C4-2B (cell line): Measurements from ENCODE around the gene DIRAS1.

ENCODE experiments used
- ZFX ChIP-seq: fragments of 450-650 bp; IDR thresholded peaks from 2 replicates; pipeline ENCODE4 v1.6.1; 2017
- TF ChIP-seq, protein P1 (sequence below): fragments of 450-650 bp; conservative IDR thresholded peaks from 2 replicates; pipeline ENCODE4 v1.5.1; 2017; ENCODE audit warnings: mild to moderate bottlenecking

DNA sequence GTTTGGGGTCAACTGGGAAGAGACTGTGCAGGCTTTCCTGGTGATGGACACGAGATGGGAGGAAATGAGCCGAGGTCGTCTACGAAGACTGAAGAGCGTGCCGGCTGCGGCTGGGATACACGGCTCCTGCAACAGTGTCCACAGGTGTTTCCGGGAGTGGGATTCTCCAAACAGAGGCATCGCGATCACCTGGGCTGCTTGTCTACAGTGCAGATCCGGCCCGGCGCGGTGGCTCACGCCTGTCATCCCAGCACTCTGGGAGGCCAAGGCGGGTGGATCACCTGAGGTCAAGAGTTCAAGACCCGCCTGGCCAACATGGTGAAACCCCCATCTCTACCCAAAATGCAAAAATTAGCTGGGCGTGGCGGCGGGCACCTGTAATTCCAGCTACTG is 30.3 kb upstream of the DIRAS1 start:
- TF ChIP-seq, protein P1, sequence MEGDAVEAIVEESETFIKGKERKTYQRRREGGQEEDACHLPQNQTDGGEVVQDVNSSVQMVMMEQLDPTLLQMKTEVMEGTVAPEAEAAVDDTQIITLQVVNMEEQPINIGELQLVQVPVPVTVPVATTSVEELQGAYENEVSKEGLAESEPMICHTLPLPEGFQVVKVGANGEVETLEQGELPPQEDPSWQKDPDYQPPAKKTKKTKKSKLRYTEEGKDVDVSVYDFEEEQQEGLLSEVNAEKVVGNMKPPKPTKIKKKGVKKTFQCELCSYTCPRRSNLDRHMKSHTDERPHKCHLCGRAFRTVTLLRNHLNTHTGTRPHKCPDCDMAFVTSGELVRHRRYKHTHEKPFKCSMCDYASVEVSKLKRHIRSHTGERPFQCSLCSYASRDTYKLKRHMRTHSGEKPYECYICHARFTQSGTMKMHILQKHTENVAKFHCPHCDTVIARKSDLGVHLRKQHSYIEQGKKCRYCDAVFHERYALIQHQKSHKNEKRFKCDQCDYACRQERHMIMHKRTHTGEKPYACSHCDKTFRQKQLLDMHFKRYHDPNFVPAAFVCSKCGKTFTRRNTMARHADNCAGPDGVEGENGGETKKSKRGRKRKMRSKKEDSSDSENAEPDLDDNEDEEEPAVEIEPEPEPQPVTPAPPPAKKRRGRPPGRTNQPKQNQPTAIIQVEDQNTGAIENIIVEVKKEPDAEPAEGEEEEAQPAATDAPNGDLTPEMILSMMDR, result no peak
- no peak for TF ChIP-seq ZFX
